HG02610 (cell line): ENCODE results near the gene CCDC83.
"Not testable (repeated sequence)": the region's sequence is repeated elsewhere in the genome, so short reads cannot be mapped to it uniquely, and the experiment has no call there.

ENCODE experiments used
- ATAC-seq: cut with Tn5 transposase; IDR thresholded peaks from one replicate; pipeline ENCODE4 v1.9.1; 2021; ENCODE audit warnings: mild to moderate bottlenecking, moderate library complexity; ENCODE audit not compliant: unreplicated experiment

CCDC83 gene

GRCh38 chr11:85886089-85887056 lies 31.2 kb downstream of the CCDC83 start:
- no peak for ATAC-seq

GRCh38 chr11:85889108-85889507 lies 33.9 kb downstream of the CCDC83 start:
- ATAC-seq: no peak

- no peak for ATAC-seq
Observed at GRCh38 chr11:85889676-85890579, 34.7 kb downstream of the CCDC83 start.

GRCh38 chr11:85893395-85893794 lies 38.2 kb downstream of the CCDC83 start:
- no peak for ATAC-seq

GRCh38 chr11:85896876-85897275 lies 41.7 kb downstream of the CCDC83 start:
- no peak for ATAC-seq

GRCh38 chr11:85898456-85898855 lies 43.3 kb downstream of the CCDC83 start:
- no peak for ATAC-seq

GRCh38 chr11:85902353-85902752 lies 47.2 kb downstream of the CCDC83 start:
- no peak for ATAC-seq

GRCh38 chr11:85903406-85903805 lies 48.2 kb downstream of the CCDC83 start:
- ATAC-seq: no peak

- no peak for ATAC-seq
Observed at GRCh38 chr11:85903811-85904210, 48.6 kb downstream of the CCDC83 start.

GRCh38 chr11:85912414-85912813 lies 57.2 kb downstream of the CCDC83 start:
- no peak for ATAC-seq

GRCh38 chr11:85913513-85913912 lies 58.3 kb downstream of the CCDC83 start:
- ATAC-seq: no peak

- ATAC-seq: no peak
Observed at GRCh38 chr11:85914425-85914824, 59.2 kb downstream of the CCDC83 start.

- no peak for ATAC-seq
Observed at GRCh38 chr11:85918910-85919794, 64.0 kb downstream of the CCDC83 start.

- ATAC-seq: peak; percentile 78
Observed at GRCh38 chr11:85922367-85922766, 67.2 kb downstream of the CCDC83 start.

- ATAC-seq: no peak
Observed at GRCh38 chr11:85923455-85923854, 68.3 kb downstream of the CCDC83 start.

- ATAC-seq: not testable (repeated sequence)
Observed at GRCh38 chr11:85926653-85927214, 71.6 kb downstream of the CCDC83 start.

- ATAC-seq: no peak
Observed at GRCh38 chr11:85930879-85931366, 75.7 kb downstream of the CCDC83 start.

GRCh38 chr11:85934596-85935169 lies 79.5 kb downstream of the CCDC83 start:
- no peak for ATAC-seq

GRCh38 chr11:85935751-85936150 lies 80.6 kb downstream of the CCDC83 start:
- ATAC-seq: no peak

- ATAC-seq: no peak
Observed at GRCh38 chr11:85937835-85938234, 82.7 kb downstream of the CCDC83 start.
